Fibroblast of lung (primary cell): ENCODE results near the gene ROMO1. TPM values are rescaled to one million over a fixed set of nuclear protein-coding genes. Genes with fewer than 3 reads are reported as not detected.

Experiments
- DNase-seq, 2 donors: peaks; one replicate each; pipeline versions ENCODE4 v3.0.0 to v3.0.0-alpha.2; 2010; ENCODE audit warnings: low read depth in 2 of 2
- H2AFZ ChIP-seq: 2 replicates; pipeline ENCODE4 v1.5.1; 2012; ENCODE audit warnings: low read length, control low read depth, inconsistent platforms
- H3K27ac ChIP-seq: 2 replicates; pipeline ENCODE4 v1.5.1; 2011; ENCODE audit warnings: low read length, control low read depth; ENCODE audit not compliant: insufficient read depth
- H3K27me3 ChIP-seq: 2 replicates; pipeline ENCODE4 v1.5.1; 2011; ENCODE audit warnings: mild to moderate bottlenecking, low read length; ENCODE audit not compliant: control insufficient read depth, insufficient read depth
- H3K36me3 ChIP-seq: 2 replicates; pipeline ENCODE4 v1.5.1; 2011; ENCODE audit warnings: low read length; ENCODE audit not compliant: control insufficient read depth, insufficient read depth
- H3K4me1 ChIP-seq: 2 replicates; pipeline ENCODE4 v1.5.1; 2011; ENCODE audit warnings: low read length; ENCODE audit not compliant: control insufficient read depth, insufficient read depth; ENCODE audit errors: extremely low read depth
- H3K4me2 ChIP-seq: 2 replicates; pipeline ENCODE4 v1.5.1; 2011; ENCODE audit warnings: low read length, control low read depth; ENCODE audit not compliant: insufficient read depth; ENCODE audit errors: extremely low read depth
- H3K4me3 ChIP-seq, 4 experiments: fragments of 200-600 bp in 1 of 4; sonication (generic) in 1 of 4; replicated peaks in 1 of 4; 2 replicates each; pipeline ENCODE4 v1.5.1; 2011 to 2016; ENCODE audit warnings: low read length in 4 of 4, low read depth in 3 of 4, mild to moderate bottlenecking in 3 of 4, control low read depth in 2 of 4, inconsistent platforms in 1 of 4, mixed read lengths in 1 of 4; ENCODE audit not compliant: insufficient read depth in 1 of 4; ENCODE audit errors: control extremely low read depth in 1 of 4
- H3K79me2 ChIP-seq: 2 replicates; pipeline ENCODE4 v1.5.1; 2012; ENCODE audit warnings: mild to moderate bottlenecking, low read length, inconsistent platforms; ENCODE audit not compliant: control insufficient read depth, insufficient read depth
- H3K9ac ChIP-seq: 2 replicates; pipeline ENCODE4 v1.5.1; 2011; ENCODE audit warnings: mild to moderate bottlenecking, low read length, control low read depth; ENCODE audit not compliant: insufficient read depth
- H3K9me3 ChIP-seq: 2 replicates; pipeline ENCODE4 v1.5.1; 2012; ENCODE audit warnings: low read depth, low read length; ENCODE audit not compliant: control insufficient read depth, insufficient read depth
- H4K20me1 ChIP-seq: 2 replicates; pipeline ENCODE4 v1.5.1; 2011; ENCODE audit warnings: low read length; ENCODE audit not compliant: control insufficient read depth, insufficient read depth; ENCODE audit errors: extremely low read depth
- CTCF ChIP-seq, 2 donors: IDR thresholded peaks in 1 of 2; conservative IDR thresholded peaks in 1 of 2; 1 replicate in 1 of 2; 2 replicates in 1 of 2; pipeline ENCODE4 v1.5.1; 2011 to 2012; ENCODE audit warnings: low read length in 2 of 2, control low read depth in 1 of 2, inconsistent platforms in 1 of 2, low read depth in 1 of 2, mild to moderate bottlenecking in 1 of 2
- EZH2 ChIP-seq: IDR thresholded peaks from 2 replicates; pipeline ENCODE4 v1.5.1; 2012; ENCODE audit warnings: low read length, control low read depth, mild to moderate bottlenecking; ENCODE audit errors: missing control alignments
- polyA plus RNA-seq, 2 donors: library from polyadenylated mRNA; depleted of rRNA in 1 of 2; stranded (reverse) in 1 of 2; unstranded in 1 of 2; fragments of >200 nt; gene quantifications; 2 replicates each; pipeline ENCODE4 v1.2.1, GENCODE V29; 2011 to 2012; ENCODE audit warnings: missing spikeins in 1 of 2
- total RNA-seq: library from RNA; depleted of rRNA; stranded (reverse); fragments of >200 nt; gene quantifications from 2 replicates; pipeline ENCODE4 v1.2.1, GENCODE V29; 2014

Gene ROMO1
- total and polyA plus RNA-seq, 2 donors (not counting 1 experiment from before 2014, with no cell fraction given): 205 to 239 TPM

GRCh38 chr20:35718972-35719635, 19.9 kb downstream of the ROMO1 start:
- Histone ChIP-seq H3K27ac (peak overlapping the region; percentile 0), H3K4me3 (no peak overlapping the region), H3K27me3 (no peaks in the 10 kb centered on the region), H3K4me2 (no peak overlapping the region), H3K36me3 (peaks cover 41% of the 10 kb centered on the region), H2AFZ (no peak overlapping the region), H3K9ac (no peak overlapping the region), H3K9me3 (no peaks in the 10 kb centered on the region), H3K4me1 (peaks cover 2% of the 10 kb centered on the region), H4K20me1 (peaks cover 8% of the 10 kb centered on the region), H3K79me2 (peaks cover 81% of the 10 kb centered on the region)
- no peak for TF ChIP-seq EZH2
- no peak for TF ChIP-seq CTCF (conservative IDR thresholded peaks at IDR 0.05 in 1 of 2, IDR thresholded peaks at IDR 0.05 in 1 of 2; ENCODE audit: low read depth in 1 of 2, low read length in 2 of 2)
- DNase-seq: no peak

GRCh38 chr20:35719717-35720116, 20.5 kb downstream of the ROMO1 start:
- Histone ChIP-seq H3K79me2 (peaks cover 80% of the 10 kb centered on the region), H2AFZ (no peak overlapping the region), H3K4me3 (no peak overlapping the region), H3K9ac (no peak overlapping the region), H4K20me1 (peaks cover 6% of the 10 kb centered on the region), H3K4me2 (no peak overlapping the region), H3K27ac (no peak overlapping the region), H3K36me3 (peaks cover 43% of the 10 kb centered on the region), H3K9me3 (no peaks in the 10 kb centered on the region), H3K27me3 (no peaks in the 10 kb centered on the region), H3K4me1 (peaks cover 2% of the 10 kb centered on the region)
- TF ChIP-seq EZH2: no peak
- TF ChIP-seq CTCF (conservative IDR thresholded peaks at IDR 0.05 in 1 of 2, IDR thresholded peaks at IDR 0.05 in 1 of 2; ENCODE audit: low read depth in 1 of 2, low read length in 2 of 2): no peak
- no peak for DNase-seq

- Histone ChIP-seq H3K27ac (no peak overlapping the region), H3K4me2 (no peak overlapping the region), H3K4me1 (peaks cover 2% of the 10 kb centered on the region), H3K36me3 (peaks cover 44% of the 10 kb centered on the region), H4K20me1 (peaks cover 6% of the 10 kb centered on the region), H3K9me3 (no peaks in the 10 kb centered on the region), H3K4me3 (no peak overlapping the region), H3K9ac (no peak overlapping the region), H3K79me2 (peaks cover 82% of the 10 kb centered on the region), H3K27me3 (no peaks in the 10 kb centered on the region), H2AFZ (no peak overlapping the region)
- no peak for DNase-seq
- TF ChIP-seq CTCF (conservative IDR thresholded peaks at IDR 0.05 in 1 of 2, IDR thresholded peaks at IDR 0.05 in 1 of 2; ENCODE audit: low read depth in 1 of 2, low read length in 2 of 2) (no peak), EZH2 (no peak)
These were observed 21.2 kb downstream of the ROMO1 start for GRCh38 chr20:35720165-35721123.
